Spleen (tissue), 7 donors: Measurements from ENCODE around the gene GOLGA6A.
A peak's percentile ranks its signal among the peaks of the same experiment; 100 is the strongest.

Experiments
- CTCF ChIP-seq, 11 experiments: fragments of 200-600 bp in 7 of 11; fragments of 450-650 bp in 4 of 11; sonication (generic) in 4 of 11; IDR thresholded peaks in 8 of 11; conservative IDR thresholded peaks in 3 of 11; 1 replicate in 7 of 11; 2 replicates in 4 of 11; pipeline versions ENCODE4 v1.4.0 to v1.8.0; 2016 to 2021; ENCODE audit warnings: antibody characterized with exemption in 11 of 11, inconsistent platforms in 4 of 11, mild to moderate bottlenecking in 1 of 11
- POLR2A ChIP-seq, 3 donors: fragments of 450-650 bp; IDR thresholded peaks; one replicate each; pipeline ENCODE4 v1.5.1; 2017; ENCODE audit warnings: antibody characterized with exemption in 3 of 3, mild to moderate bottlenecking in 1 of 3
- donor health status: DM: no; HTN: no; CAD: no; lungs with moderate emphysema.
- donor health status: DM: no; HTN: no; CAD: no.
- donor health status: DM: no; HTN: no; CAD: no.

GRCh38 chr15:74053941-74054529, 28.3 kb downstream of the GOLGA6A start:
- peak in 10 of 11 experiments; percentile 12 to 81 (median 49) for TF ChIP-seq CTCF (IDR thresholded peaks at IDR 0.05 in 8 of 11, conservative IDR thresholded peaks at IDR 0.05 in 3 of 11)
- TF ChIP-seq POLR2A (IDR thresholded peaks at IDR 0.05) = no peak
